ENCODE measurements around the gene GALNT14.

GALNT14 gene

DNA sequence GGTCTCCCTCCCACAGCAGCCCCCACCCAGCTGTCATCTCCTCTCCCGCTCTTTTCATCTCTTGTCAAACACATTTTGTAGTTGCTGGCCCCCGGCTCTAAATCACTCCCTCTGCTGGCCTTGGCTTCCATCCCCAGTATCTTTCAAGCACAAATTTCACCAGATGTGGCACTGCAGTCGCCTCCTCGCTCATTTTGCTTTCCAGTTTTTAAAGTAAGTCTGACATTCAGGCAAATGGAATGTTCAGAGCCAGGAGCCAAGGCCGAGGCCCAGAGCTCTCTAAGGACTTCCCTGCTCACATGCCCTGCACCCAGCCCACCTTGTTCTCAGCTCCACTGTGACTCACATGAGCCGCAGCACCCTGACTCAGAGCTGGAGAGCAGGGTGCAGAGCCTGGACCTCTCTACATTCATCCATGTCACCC lies 158.4 kb downstream of the GALNT14 start:
- DNase-seq (ENCODE audit: low read depth in 2 of 2), result no peak

GRCh38 chr2:30978854-30979253 lies 159.4 kb downstream of the GALNT14 start:
- DNase-seq (ENCODE audit: low read depth in 2 of 2), result no peak

DNA sequence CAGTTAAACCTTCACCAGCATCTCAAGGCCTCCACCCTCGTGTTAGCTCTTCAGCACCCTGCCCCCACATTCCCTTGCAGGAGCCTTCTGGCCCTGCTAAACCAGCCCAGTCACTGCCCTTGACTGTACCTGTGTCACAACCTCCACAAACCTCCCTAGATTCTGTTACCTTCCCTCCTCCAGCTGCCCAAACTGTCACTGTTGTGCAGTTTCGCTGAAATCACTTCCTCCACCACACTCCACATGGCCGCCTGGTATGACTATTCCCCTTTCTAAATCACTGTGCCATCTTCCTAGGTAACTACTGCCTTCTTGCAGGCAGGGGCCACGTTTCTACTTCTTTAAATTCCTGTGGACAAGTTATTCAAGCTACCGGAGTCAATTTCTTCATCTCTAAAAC lies 160.2 kb downstream of the GALNT14 start:
- no peak for DNase-seq (ENCODE audit: low read depth in 2 of 2)

DNA sequence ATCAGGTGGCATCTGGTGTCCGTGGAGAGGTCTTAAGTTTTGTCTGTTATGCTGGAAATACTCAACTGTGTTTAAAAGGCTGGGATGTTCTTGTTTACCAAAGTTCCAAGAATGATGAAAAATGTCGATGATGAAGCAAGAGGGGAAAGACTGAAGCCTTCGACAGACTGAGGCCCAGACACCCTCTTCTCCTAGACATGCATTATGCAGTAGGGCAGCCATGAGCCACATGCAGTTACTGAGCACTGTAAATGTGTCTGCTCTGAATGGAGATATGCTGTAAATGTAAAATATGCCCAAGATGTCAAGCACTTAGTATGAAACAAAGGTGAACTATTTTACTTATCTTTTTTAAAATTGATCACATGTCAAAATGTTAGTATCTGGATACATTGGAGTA lies 163.1 kb downstream of the GALNT14 start:
- DNase-seq (ENCODE audit: low read depth in 2 of 2), result no peak

GRCh38 chr2:30974554-30974953 lies 163.7 kb downstream of the GALNT14 start:
- no peak for DNase-seq (ENCODE audit: low read depth in 2 of 2)

DNA sequence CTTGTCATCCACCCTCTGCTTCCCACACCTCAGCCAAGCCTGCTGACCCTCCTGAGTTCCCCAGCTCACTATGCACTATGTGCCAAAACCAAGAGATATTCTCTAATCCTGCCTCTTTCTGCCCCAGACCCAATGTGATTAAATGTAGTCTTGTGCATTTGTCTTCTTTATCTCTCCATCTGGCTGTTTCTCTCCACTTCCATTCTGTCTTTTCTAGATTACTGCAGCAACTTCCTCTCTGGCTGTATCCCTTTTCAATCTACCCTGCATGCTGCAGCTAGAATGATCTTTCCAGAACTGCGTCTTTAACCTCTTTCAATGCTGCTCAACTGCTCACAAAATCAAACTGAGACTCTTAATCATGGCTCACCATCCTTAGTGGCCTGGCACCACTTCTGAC lies 164.1 kb downstream of the GALNT14 start:
- DNase-seq (ENCODE audit: low read depth in 2 of 2), result no peak

- no peak for DNase-seq (ENCODE audit: low read depth in 2 of 2)
Measured at GRCh38 chr2:30971231-30972025, 166.8 kb downstream of the GALNT14 start.

DNA sequence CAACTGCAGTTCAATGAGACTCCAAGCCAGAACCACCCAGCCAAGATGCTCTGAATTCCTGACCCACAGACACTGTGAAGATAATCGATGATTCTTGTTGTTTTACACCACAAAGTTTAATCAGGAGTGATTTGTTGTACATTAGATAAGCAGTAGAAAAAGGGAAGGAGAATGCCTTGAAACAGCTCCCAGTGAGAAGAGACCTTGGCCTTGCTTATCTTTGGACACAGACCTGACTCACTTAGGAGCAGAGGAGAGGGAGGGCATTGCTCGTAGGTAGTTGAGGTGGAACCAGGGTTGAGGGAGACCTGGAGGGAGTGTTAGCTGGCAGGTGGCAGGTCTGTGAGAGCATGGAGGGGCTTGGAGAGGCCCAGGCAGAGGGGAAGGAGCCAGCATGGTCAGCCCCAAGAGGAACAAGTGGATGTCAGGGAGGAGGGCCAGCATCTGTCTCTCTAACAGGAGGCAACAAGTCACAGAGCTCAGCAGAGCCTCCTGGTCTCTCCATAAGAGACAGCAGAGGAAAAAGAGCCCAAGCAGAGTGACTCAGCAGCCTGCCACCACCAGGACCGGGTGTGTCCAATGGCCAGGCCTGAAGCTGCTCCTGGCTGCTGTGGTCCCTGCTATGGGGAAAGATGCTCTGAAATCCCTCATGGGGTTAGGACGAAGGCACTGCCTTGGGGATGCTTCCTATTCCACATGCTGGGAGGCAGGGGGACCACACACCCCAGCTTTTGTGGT lies 169.4 kb downstream of the GALNT14 start:
- no peak for DNase-seq (ENCODE audit: low read depth in 2 of 2)

GRCh38 chr2:30966786-30967185 lies 171.5 kb downstream of the GALNT14 start:
- DNase-seq (ENCODE audit: low read depth in 2 of 2), result no peak

- DNase-seq (ENCODE audit: low read depth in 2 of 2), result no peak
Measured at GRCh38 chr2:30965022-30965531, 173.2 kb downstream of the GALNT14 start.

DNA sequence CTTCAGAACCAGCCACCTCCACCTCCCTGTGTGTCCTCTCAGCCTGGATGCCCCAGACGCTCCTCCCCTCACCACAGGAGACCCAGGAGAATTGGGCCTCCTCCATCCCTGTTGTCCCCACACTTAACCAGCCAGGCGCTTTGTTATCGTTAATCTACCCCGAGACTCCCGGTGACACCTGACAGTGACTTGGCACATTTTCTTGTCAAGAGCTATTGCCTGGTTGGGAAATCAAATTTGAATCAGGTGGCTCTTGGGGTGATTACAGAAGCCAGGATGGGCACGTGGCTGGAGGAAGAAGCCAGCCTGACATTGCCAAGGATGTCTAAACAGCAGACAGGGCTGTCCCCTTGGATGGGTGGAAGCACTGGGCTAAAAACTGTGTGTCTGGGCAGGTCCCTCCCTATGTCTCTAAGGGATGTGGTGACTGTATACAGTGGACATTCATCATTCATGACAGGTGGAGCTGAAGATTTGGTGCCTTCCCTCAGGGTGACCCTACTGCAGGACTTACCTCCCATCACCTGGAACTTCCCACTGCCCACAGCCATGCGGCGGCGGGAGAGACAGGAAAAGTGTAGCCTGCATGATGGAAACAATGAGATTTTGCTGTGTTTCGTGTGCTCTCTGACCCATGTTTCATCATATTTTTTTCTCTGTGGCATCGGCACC lies 173.8 kb downstream of the GALNT14 start:
- DNase-seq (ENCODE audit: low read depth in 2 of 2), result no peak

DNA sequence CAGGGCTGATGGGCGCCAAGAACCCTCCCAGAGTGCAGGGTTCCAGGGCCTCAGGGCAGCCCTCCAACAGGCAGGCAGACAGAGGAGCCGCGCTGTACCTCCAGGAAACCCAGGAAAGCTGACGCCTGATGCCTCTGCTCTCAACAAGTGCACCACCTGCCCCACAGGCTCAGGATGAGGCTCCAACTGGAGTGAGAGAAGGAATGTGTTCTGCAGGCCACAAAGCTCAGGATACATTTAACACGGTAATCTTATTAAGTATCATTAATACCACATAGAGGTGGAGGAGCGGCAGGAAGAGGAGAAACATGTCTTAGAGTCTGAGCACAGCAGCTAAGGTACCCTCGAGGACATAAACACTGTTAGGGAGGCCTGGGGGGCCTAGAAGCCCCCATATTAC lies 175.1 kb downstream of the GALNT14 start:
- no peak for DNase-seq (ENCODE audit: low read depth in 2 of 2)

- DNase-seq (ENCODE audit: low read depth in 2 of 2), result no peak
Measured at GRCh38 chr2:30960213-30960612, 178.0 kb downstream of the GALNT14 start.

- DNase-seq (ENCODE audit: low read depth in 2 of 2), result no peak
Measured at GRCh38 chr2:30959653-30960052, 178.6 kb downstream of the GALNT14 start.

- no peak for DNase-seq (ENCODE audit: low read depth in 2 of 2)
Measured at GRCh38 chr2:30958918-30959265, 179.3 kb downstream of the GALNT14 start.

DNA sequence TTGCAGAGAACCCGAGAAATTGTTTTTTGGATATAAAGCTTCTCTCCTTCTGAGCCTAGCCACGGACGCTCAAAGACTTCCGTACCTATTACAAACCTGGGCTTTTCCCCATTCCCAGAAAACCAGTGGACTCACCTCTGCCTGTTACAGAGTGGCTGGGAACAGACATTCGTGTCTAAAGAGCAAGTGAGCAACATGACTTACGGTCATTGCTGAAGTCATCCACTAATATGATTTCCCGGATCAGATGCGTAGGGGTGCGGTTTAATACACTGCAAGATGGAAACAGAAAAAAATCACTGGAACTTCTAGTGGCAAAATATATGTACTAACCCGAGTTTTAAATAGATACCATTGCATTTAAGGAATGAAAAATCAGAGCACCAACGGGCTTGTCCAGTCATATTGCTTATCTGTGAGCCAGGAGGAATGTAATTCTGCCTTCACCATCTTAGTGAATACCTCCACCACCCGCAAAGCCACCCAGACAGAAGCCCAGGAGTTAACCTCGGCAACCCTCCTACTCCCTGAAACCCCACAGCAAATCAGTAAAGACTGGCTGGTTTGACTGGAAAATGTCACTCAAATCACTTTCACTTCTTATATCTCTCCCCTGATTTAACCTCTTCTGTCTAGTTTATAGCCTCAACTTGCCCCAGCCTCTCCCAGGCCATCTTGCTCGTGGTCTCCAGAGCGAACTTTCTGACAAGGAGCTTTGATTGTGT lies 179.9 kb downstream of the GALNT14 start:
- no peak for DNase-seq (ENCODE audit: low read depth in 2 of 2)

GRCh38 chr2:30957591-30957990 lies 180.6 kb downstream of the GALNT14 start:
- DNase-seq (ENCODE audit: low read depth in 2 of 2), result no peak

DNA sequence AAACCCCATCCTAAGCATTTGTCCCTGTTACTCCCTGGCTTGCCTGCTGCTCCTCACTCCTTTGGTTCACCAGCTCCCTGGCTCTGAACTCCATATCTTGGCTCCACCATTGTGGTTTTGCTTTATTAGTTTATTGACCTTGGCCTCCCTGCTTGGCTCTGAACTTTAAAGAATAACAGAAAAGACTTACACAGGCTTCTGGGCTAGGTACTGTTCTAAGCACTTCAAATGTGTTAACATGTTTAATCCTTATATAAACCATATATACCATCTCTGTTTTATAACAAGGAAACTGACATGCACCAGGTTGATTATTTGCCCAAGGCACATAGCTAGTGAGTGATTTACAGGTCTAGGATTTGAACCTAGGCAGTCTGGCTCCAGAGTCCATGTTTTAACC lies 181.2 kb downstream of the GALNT14 start:
- no peak for DNase-seq (ENCODE audit: low read depth in 2 of 2)

DNA sequence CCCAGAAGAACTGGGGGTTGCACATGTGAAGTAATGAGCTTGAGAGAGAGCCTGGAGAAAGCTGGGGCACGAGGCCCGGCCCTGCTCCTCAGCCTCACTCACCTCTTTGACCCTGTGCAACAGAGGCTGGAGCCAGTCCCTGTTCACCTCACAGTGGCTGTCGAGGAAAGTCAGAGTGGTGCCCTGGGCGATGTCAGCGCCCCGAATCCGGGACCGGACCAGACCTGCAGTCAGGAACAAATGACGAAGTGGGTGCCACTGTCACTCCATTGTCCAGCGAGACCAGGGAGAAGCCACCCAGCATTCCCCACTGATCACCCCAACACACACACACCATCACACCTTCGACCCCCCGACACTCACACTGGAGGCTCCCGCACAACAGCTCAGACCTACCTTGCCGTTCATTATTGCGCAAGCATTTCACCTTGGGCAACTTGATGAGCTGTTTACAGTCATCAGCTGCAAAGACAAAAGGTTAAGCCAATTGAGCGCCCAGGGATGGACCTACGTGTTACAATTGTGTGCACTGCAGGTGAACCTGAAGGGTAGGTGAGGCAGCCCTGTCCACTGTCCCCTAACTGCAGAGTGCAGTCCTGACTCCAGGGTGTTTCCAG lies 182.6 kb downstream of the GALNT14 start:
- no peak for DNase-seq (ENCODE audit: low read depth in 2 of 2)

DNA sequence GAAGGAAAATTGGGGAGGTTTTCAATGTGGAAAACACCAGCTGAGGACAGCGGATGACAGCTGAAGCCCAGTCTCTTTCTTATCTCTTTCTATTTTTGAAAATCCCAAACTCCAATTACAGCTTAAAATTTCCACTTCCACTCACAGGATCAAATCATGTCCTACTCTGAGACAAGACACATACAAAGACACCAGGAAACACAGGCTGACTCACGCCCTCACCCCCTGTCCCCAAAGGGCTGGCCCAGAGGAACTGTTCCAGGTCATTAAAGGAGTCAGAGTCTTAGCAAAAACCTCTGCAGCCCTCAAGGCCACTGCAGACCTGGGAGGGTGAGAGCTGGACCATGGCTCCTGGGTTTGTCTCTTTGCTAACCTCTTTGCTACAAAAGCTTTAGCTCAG lies 187.9 kb downstream of the GALNT14 start:
- DNase-seq (ENCODE audit: low read depth in 2 of 2), result no peak

DNA sequence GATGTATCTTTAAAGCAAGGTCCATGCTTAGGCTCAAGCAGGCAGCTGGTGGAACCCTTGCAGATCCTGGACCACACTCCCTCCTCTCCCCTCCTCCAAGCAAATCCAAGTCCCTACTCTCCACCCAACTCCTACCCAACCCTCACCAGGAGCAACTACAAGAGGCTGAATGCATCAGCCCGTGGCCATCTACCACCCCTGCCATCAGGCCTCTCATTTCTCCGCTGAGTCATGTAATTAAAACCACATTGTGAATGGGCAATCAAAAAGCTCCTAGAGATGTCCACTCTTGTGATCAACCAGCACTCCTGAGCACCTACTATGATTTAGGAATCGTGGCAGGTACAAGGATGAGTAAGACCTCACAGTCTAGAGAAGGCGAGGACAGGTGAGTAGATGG lies 188.8 kb downstream of the GALNT14 start:
- no peak for DNase-seq (ENCODE audit: low read depth in 2 of 2)

DNA sequence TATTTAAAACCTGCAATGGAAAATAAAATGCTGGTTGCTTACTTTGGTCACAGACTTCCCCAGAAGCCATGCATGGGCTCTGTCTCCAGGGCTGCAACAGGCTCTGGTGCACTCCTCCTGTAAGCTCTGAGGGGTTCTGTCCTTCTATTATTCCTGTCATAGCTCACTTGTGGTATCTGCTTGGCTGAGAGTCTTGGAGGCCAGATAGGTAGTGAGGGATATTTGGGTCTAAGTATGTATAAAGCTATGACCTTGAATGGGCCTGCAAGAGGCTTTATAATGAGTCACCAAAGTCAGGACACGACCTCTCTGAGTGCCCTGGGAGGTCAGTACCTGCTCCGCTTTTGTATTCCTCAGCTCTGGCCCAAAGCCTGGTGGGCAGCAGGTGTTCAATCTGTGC lies 189.4 kb downstream of the GALNT14 start:
- no peak for DNase-seq (ENCODE audit: low read depth in 2 of 2)

Data from stimulated activated CD4-positive, alpha-beta T cell treated with anti-CD3 and anti-CD28 coated beads, Interleukin-4, amount 100 ng/mL, for 48 hours (primary cell).